ENCODE measurements around the gene IGF2R.

IGF2R gene

GRCh38 chr6:160142115-160142715, 173.3 kb downstream of the IGF2R start:
- DNase-seq: no peak

GRCh38 chr6:160146454-160147145, 177.7 kb downstream of the IGF2R start:
- no peak for DNase-seq

GRCh38 chr6:160147146-160147536, 178.3 kb downstream of the IGF2R start:
- no peak for DNase-seq

- no peak for DNase-seq
These were observed 185.6 kb downstream of the IGF2R start for GRCh38 chr6:160154471-160154870.

- DNase-seq: no peak
These were observed 188.0 kb downstream of the IGF2R start for GRCh38 chr6:160156842-160157241.

- no peak for DNase-seq
These were observed 191.6 kb downstream of the IGF2R start for GRCh38 chr6:160160450-160160849.
